Measurements from ENCODE around the gene NYAP2.

The NYAP2 gene

GRCh38 chr2:225501022-225501421, 101.5 kb downstream of the NYAP2 start:
- Histone ChIP-seq H3K27ac (ENCODE audit: low read depth, low read length, poor library complexity, severe bottlenecking) (no peak overlapping the region), H3K27me3 (ENCODE audit: insufficient read depth, low read length) (no peaks in the 10 kb centered on the region), H2AFZ (ENCODE audit: low read length) (no peak overlapping the region), H3K36me3 (ENCODE audit: insufficient read depth, low read length) (no peaks in the 10 kb centered on the region), H3K4me1 (ENCODE audit: insufficient read depth, low read length, severe bottlenecking) (no peaks in the 10 kb centered on the region), H3K9me2 (ENCODE audit: low read depth, low read length) (no peaks in the 10 kb centered on the region), H3K4me3 (ENCODE audit: low read depth, low read length, poor library complexity, severe bottlenecking) (no peak overlapping the region), H3K9me3 (ENCODE audit: low read length) (no peaks in the 10 kb centered on the region), H3K4me2 (ENCODE audit: low read length) (no peak overlapping the region), H4K20me1 (ENCODE audit: insufficient read depth, low read length) (no peaks in the 10 kb centered on the region), H3F3A (ENCODE audit: insufficient read depth, low read length) (no peaks in the 10 kb centered on the region), H3K79me2 (ENCODE audit: insufficient read depth, low read length) (no peaks in the 10 kb centered on the region), H3K9ac (ENCODE audit: low read length) (no peak overlapping the region)
- TF ChIP-seq CTCF (IDR thresholded peaks at IDR 0.05; ENCODE audit: low read length): no peak
- TF ChIP-seq EZH2 (IDR thresholded peaks at IDR 0.05; ENCODE audit: borderline replicate concordance, low read length): no peak

- Histone ChIP-seq H3K4me2 (ENCODE audit: low read length) (no peak overlapping the region), H3K36me3 (ENCODE audit: insufficient read depth, low read length) (no peaks in the 10 kb centered on the region), H3F3A (ENCODE audit: insufficient read depth, low read length) (no peaks in the 10 kb centered on the region), H2AFZ (ENCODE audit: low read length) (no peak overlapping the region), H3K27ac (ENCODE audit: low read depth, low read length, poor library complexity, severe bottlenecking) (no peak overlapping the region), H3K79me2 (ENCODE audit: insufficient read depth, low read length) (no peaks in the 10 kb centered on the region), H3K4me3 (ENCODE audit: low read depth, low read length, poor library complexity, severe bottlenecking) (no peak overlapping the region), H3K27me3 (ENCODE audit: insufficient read depth, low read length) (no peaks in the 10 kb centered on the region), H4K20me1 (ENCODE audit: insufficient read depth, low read length) (no peaks in the 10 kb centered on the region), H3K9ac (ENCODE audit: low read length) (no peak overlapping the region), H3K9me2 (ENCODE audit: low read depth, low read length) (no peaks in the 10 kb centered on the region), H3K4me1 (ENCODE audit: insufficient read depth, low read length, severe bottlenecking) (no peaks in the 10 kb centered on the region), H3K9me3 (ENCODE audit: low read length) (no peaks in the 10 kb centered on the region)
- TF ChIP-seq CTCF (IDR thresholded peaks at IDR 0.05; ENCODE audit: low read length) (no peak), EZH2 (IDR thresholded peaks at IDR 0.05; ENCODE audit: borderline replicate concordance, low read length) (no peak)
Measured at GRCh38 chr2:225502971-225503370, 103.5 kb downstream of the NYAP2 start.

- no peaks in the 10 kb centered on the region for H3K27me3 ChIP-seq (ENCODE audit: insufficient read depth, low read length)
Measured at GRCh38 chr2:225510796-225511195, 111.3 kb downstream of the NYAP2 start.

More at GRCh38 chr2:225510796-225511195, 111.3 kb downstream of the NYAP2 start:
- no peak overlapping the region for H3K4me3 ChIP-seq (ENCODE audit: low read depth, low read length, poor library complexity, severe bottlenecking)
- no peak overlapping the region for H2AFZ ChIP-seq (ENCODE audit: low read length)
- H3F3A ChIP-seq (ENCODE audit: insufficient read depth, low read length): no peaks in the 10 kb centered on the region
- no peaks in the 10 kb centered on the region for H3K9me2 ChIP-seq (ENCODE audit: low read depth, low read length)
- no peak overlapping the region for H3K4me2 ChIP-seq (ENCODE audit: low read length)
- no peaks in the 10 kb centered on the region for H3K9me3 ChIP-seq (ENCODE audit: low read length)
- no peaks in the 10 kb centered on the region for H3K4me1 ChIP-seq (ENCODE audit: insufficient read depth, low read length, severe bottlenecking)
- TF ChIP-seq EZH2 (IDR thresholded peaks at IDR 0.05; ENCODE audit: borderline replicate concordance, low read length) (no peak), CTCF (IDR thresholded peaks at IDR 0.05; ENCODE audit: low read length) (no peak)
- H3K27ac ChIP-seq (ENCODE audit: low read depth, low read length, poor library complexity, severe bottlenecking): no peak overlapping the region
- H3K36me3 ChIP-seq (ENCODE audit: insufficient read depth, low read length): no peaks in the 10 kb centered on the region
- no peaks in the 10 kb centered on the region for H3K79me2 ChIP-seq (ENCODE audit: insufficient read depth, low read length)
- no peak overlapping the region for H3K9ac ChIP-seq (ENCODE audit: low read length)
- no peaks in the 10 kb centered on the region for H4K20me1 ChIP-seq (ENCODE audit: insufficient read depth, low read length)
